OCI-LY7 (cell line): Measurements from ENCODE around the gene COL4A5. TPM values are rescaled to one million over a fixed set of nuclear protein-coding genes. Genes with fewer than 3 reads are reported as not detected.

Source experiments
- BruUV-seq: library from RNA; stranded (reverse); fragments of 400-500 nt; replicated peaks from 2 replicates; lab custom pipeline; 2021; lab: Mats Ljungman, UMichigan
- CTCF ChIA-PET: fragments of 300-600 bp; sonication (Branson Sonifier 250); formaldehyde crosslinking; loops from one replicate; lab custom pipeline; 2022; ENCODE audit warnings: antibody characterized with exemption; ENCODE audit not compliant: unreplicated experiment; lab: Charles Lee
- POLR2A ChIA-PET: fragments of 300-600 bp; sonication (Branson Sonifier 250); formaldehyde crosslinking; loops from one replicate; lab custom pipeline; 2022; ENCODE audit warnings: antibody characterized with exemption; lab: Charles Lee
- DNase-seq: peaks from one replicate; pipeline ENCODE4 v3.0.0-alpha.2; 2015; ENCODE audit warnings: low spot score
- H2AFZ ChIP-seq: fragments of 200-600 bp; sonication (generic), shearing (Covaris generic); 2 replicates; pipeline ENCODE4 v1.6.1; 2014; ENCODE audit warnings: mild to moderate bottlenecking, antibody characterized with exemption, low read length, moderate library complexity
- H3K27ac ChIP-seq: fragments of 200-600 bp; sonication (generic); 2 replicates; pipeline ENCODE4 v1.5.1; 2014; ENCODE audit warnings: mixed run types, low read depth, mild to moderate bottlenecking, moderate library complexity, low read length, inconsistent platforms; ENCODE audit not compliant: poor library complexity, severe bottlenecking
- H3K36me3 ChIP-seq: fragments of 200-600 bp; sonication (generic); 2 replicates; pipeline ENCODE4 v1.6.1; 2014; ENCODE audit warnings: mild to moderate bottlenecking, antibody characterized with exemption, low read length, moderate library complexity, mixed read lengths; ENCODE audit not compliant: insufficient read depth
- H3K4me1 ChIP-seq: fragments of 200-600 bp; sonication (generic); 2 replicates; pipeline ENCODE4 v1.5.1; 2014; ENCODE audit warnings: mild to moderate bottlenecking, low read length; ENCODE audit not compliant: insufficient read depth, poor library complexity, severe bottlenecking
- H3K4me2 ChIP-seq: fragments of 200-600 bp; sonication (generic); 2 replicates; pipeline ENCODE4 v1.6.1; 2014; ENCODE audit warnings: mild to moderate bottlenecking, low read length
- H3K4me3 ChIP-seq: fragments of 200-600 bp; sonication (generic); 2 replicates; pipeline ENCODE4 v1.5.1; 2014; ENCODE audit warnings: mild to moderate bottlenecking, low read depth, low read length; ENCODE audit not compliant: poor library complexity, severe bottlenecking
- H3K79me2 ChIP-seq: fragments of 200-600 bp; sonication (generic); 2 replicates; pipeline ENCODE4 v1.6.1; 2016; ENCODE audit warnings: low read depth, mild to moderate bottlenecking, low read length, moderate library complexity, mixed read lengths; ENCODE audit not compliant: insufficient read depth
- H3K9me2 ChIP-seq: fragments of 200-600 bp; sonication (generic); 2 replicates; pipeline ENCODE4 v1.6.1; 2016; ENCODE audit warnings: mild to moderate bottlenecking, low read length, mixed read lengths; ENCODE audit not compliant: insufficient read depth
- H3K9me3 ChIP-seq: fragments of 200-600 bp; sonication (generic); 2 replicates; pipeline ENCODE4 v1.6.1; 2014; ENCODE audit warnings: mild to moderate bottlenecking, mixed run types, low read length, mixed read lengths
- H4K20me1 ChIP-seq: fragments of 200-600 bp; sonication (generic); 2 replicates; pipeline ENCODE4 v1.6.1; 2014; ENCODE audit warnings: mild to moderate bottlenecking, antibody characterized with exemption, low read length, moderate library complexity, mixed read lengths; ENCODE audit not compliant: insufficient read depth
- CTCF ChIP-seq: fragments of 200-600 bp; sonication (generic); conservative IDR thresholded peaks from 2 replicates; pipeline ENCODE4 v1.5.1; 2014; ENCODE audit warnings: mild to moderate bottlenecking, antibody characterized with exemption, low read length, moderate library complexity, mixed read lengths
- EZH2phosphoT487 ChIP-seq: fragments of 200-600 bp; sonication (generic); IDR thresholded peaks from 2 replicates; pipeline ENCODE4 v1.6.1; 2018; ENCODE audit warnings: low read depth, borderline replicate concordance, mild to moderate bottlenecking, mixed run types, antibody characterized with exemption, low read length, moderate library complexity, mixed read lengths
- intact Hi-C: fragments of 100-400 bp; cut with micrococcal nuclease; formaldehyde crosslinking; loops from one replicate; pipeline ENCODE4 v1.10.0; 2022; ENCODE audit not compliant: unreplicated experiment
- total RNA-seq, 2 experiments: library from RNA; depleted of rRNA in 1 of 2; stranded (reverse); fragments of >200 nt in 1 of 2; shearing (Covaris generic) in 1 of 2; gene quantifications; 2 replicates each; pipeline ENCODE4 v1.2.3, GENCODE V29; 2014 to 2022

Gene COL4A5
- total RNA-seq, 2 experiments from 2014 or later: not detected

DNA sequence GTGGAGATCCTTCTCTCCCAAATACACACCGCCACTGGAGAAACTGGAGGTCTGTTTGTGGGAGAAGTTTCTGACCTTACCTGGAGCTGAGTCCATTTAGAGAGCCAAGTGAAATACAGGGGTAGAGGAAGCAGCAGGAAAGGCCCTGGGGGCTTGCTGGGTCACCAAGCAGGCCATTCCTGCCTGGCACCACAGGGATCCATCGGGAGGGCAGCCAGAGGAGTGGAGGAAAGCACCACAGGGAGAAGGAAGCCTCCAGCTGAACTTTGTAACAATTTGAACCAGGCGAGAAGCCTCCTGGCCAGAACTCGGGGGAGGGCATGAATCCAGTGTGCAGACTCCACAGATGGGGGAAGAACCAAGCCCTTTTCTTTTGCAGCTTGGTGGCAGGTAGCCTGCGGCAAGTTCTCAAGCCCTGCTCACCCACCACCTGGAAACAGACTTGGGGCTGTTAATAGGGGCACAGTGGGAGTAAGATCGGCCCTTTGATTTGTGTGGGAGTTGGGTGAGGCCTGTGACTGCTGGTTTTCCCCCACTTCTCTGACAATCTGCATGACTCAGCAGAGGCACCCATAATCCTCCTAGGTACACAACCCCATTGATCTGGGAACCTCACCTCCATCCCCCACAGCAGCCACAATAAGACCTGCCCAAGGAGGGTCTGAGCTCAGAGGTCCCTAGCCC lies 202.1 kb downstream of the COL4A5 start:
- Histone ChIP-seq H3K9me2 (no peaks in the 10 kb centered on the region), H4K20me1 (no peaks in the 10 kb centered on the region), H3K36me3 (no peaks in the 10 kb centered on the region), H3K4me1 (no peaks in the 10 kb centered on the region), H3K79me2 (no peaks in the 10 kb centered on the region), H3K9me3 (no peaks in the 10 kb centered on the region), H3K4me2 (no peak overlapping the region), H2AFZ (no peak overlapping the region), H3K4me3 (no peak overlapping the region), H3K27ac (no peak overlapping the region)
- TF ChIP-seq CTCF (no peak), EZH2phosphoT487 (no peak)
- DNase-seq: no peak
- intact Hi-C loops: no loop called here
- ChIA-PET CTCF (no interaction called here), POLR2A (no interaction called here)
- BruUV-seq: no TSS peak

GRCh38 chrX:108642273-108642628 lies 202.6 kb downstream of the COL4A5 start:
- no peak for DNase-seq
- intact Hi-C loops: no loop called here
- CTCF ChIA-PET: no interaction called here

More at GRCh38 chrX:108642273-108642628, 202.6 kb downstream of the COL4A5 start:
- no peaks in the 10 kb centered on the region for H4K20me1 ChIP-seq
- H3K4me2 ChIP-seq: no peak overlapping the region
- BruUV-seq: no TSS peak
- no peaks in the 10 kb centered on the region for H3K36me3 ChIP-seq
- H3K9me3 ChIP-seq: no peaks in the 10 kb centered on the region
- POLR2A ChIA-PET: no interaction called here
- H3K79me2 ChIP-seq: no peaks in the 10 kb centered on the region
- no peaks in the 10 kb centered on the region for H3K4me1 ChIP-seq
- no peak overlapping the region for H3K4me3 ChIP-seq
- H3K9me2 ChIP-seq: no peaks in the 10 kb centered on the region
- TF ChIP-seq EZH2phosphoT487: no peak
- TF ChIP-seq CTCF: no peak
- H2AFZ ChIP-seq: no peak overlapping the region
- no peak overlapping the region for H3K27ac ChIP-seq
